Tongue (tissue), 2 donors: ENCODE results near the gene RERE. TPM values are rescaled to one million over a fixed set of nuclear protein-coding genes. Genes with fewer than 3 reads are reported as not detected.

Experiments
- DNase-seq: peaks from one replicate; pipeline ENCODE4 v3.0.0-alpha.2; 2015
- total RNA-seq: library from RNA; depleted of rRNA; stranded (reverse); fragments of >200 nt; gene quantifications from one replicate; pipeline ENCODE4 v1.2.3, GENCODE V29; 2014

RERE gene
- total RNA-seq, 1 donor from 2014 or later = 76.5 TPM

DNA sequence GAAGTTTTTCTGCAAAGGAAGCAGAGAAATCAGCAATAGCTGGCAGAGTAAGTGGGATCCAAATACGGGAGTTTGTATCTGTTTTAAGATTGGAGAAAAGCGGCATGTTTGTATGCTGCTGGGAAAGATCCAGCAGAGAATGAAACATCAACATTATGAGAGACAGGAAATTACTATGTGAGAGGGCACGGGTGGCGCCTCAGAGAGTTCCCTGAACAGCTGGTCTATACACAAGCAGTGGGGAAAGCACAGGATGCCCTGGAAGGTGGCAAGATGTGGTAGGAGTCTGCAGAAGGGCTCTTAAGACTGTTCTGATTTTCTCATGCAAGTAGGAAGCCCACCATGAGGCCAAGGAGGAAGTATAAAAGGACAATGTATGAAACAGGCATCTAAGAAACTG, 130.4 kb downstream of the RERE start:
- DNase-seq = peak; percentile 60

- no peak for DNase-seq
Measured at GRCh38 chr1:8685463-8685862, 132.0 kb downstream of the RERE start.

DNA sequence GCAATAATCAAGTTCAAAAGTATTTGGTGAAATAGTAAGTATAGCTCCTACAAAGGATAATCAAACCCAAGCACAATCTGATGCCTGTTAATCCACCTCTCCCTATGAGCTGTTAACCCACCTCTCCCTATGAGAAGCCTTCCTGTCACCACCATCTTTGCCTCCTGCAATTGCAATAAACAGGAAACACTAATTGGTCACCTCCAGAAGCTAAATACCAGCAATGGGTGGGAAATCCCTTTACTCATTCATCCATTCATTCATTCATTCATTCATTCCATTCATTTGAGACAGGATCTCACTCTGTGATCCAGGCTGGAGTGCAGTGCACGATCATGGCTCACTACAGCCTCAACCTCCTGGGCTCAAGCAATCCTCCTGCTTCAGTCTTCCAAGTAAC, 132.8 kb downstream of the RERE start:
- no peak for DNase-seq

GRCh38 chr1:8682573-8682972, 134.9 kb downstream of the RERE start:
- no peak for DNase-seq

GRCh38 chr1:8681911-8682310, 135.5 kb downstream of the RERE start:
- DNase-seq = no peak

GRCh38 chr1:8680664-8681650, 136.5 kb downstream of the RERE start:
- DNase-seq = no peak

GRCh38 chr1:8679929-8680663, 137.3 kb downstream of the RERE start:
- DNase-seq = no peak

DNA sequence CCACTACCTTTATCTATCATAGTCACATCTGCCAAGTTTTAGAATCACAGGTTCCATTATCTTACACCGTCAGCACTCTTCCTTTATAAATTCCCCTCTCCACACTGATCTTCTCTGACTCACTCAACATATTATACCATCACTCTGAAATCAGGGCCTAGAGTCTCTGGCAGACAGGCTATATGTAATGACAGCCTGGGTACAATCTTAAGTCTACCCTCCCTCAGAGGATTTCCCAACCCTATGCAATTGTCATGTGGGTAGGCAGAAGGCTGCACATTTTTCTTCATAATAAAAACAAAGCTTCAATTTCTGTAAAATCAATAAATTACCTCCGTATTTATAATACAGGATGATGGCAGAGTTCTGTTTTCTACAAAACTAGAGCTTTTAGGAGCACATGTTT, 138.0 kb downstream of the RERE start:
- DNase-seq = no peak

DNA sequence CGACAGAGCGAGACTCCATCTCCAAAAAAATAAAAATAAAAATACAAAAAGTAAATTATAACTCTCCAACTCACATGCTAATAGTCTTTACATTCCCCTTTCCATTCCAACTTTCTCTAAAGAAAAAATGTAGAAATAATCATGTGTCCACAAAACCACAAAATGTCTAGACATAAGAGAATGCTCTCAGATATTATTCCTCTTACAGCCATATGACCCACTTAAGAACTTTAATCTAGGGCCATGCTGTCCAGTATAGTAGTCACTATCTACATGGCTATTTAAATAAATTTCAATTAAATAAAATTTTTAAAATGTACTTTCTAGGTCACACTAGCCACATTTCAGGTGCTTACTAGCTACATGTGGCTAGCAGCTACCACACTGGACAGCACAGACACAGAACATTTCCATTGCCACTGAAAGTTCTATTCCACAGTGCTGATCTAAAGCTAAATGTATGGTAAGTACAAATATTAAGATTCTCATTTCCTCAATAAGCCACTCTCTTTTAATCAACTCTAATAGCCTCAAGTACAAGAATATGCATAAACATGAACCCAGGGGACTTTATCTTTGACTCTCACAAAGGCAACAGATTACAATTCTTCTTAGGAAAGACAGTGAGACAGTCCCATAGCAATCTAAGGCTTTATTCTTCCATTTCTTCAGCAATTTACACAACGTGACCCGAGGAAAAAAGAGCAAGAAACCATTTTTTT, 138.6 kb downstream of the RERE start:
- no peak for DNase-seq

DNA sequence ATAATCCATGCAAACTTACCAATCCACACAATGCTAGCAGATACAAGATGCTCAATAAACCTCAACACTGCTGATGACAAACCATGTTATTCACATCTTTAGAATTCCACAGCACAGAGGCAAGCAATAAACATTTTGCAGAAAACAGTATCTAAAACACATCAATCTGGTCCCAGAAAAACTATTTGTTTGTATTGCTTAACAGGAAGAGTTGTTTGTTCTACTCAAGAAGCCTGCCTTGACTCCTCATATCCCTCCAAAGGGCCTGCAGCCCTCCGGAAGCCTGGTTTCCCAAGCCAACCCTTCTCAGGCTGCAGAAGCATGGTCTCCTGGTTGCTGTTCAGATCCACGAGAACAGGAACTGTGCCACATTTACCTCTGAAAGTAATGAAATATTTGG, 139.7 kb downstream of the RERE start:
- DNase-seq = no peak

DNA sequence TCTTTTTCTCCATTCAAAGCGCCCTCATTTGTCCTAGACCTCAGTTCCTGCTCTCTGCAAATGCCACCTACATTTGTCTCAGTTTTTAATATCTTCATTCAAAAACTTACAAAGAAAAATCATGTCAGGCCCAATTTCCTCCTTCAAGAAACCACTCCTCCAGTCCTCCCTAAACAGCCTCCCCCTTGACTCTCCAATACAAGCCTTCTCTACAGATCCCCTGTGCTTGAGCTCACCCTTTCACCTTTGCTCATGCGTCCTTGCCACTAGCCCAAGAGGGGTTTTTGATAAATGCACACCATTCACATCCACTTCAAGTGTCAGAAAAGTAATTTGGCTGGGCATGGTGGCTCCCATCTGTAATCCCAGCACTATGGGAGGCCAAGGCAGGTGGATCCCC, 140.6 kb downstream of the RERE start:
- no peak for DNase-seq

GRCh38 chr1:8676072-8676471, 141.4 kb downstream of the RERE start:
- DNase-seq = no peak

GRCh38 chr1:8674912-8675311, 142.5 kb downstream of the RERE start:
- no peak for DNase-seq

GRCh38 chr1:8674481-8674880, 143.0 kb downstream of the RERE start:
- DNase-seq = no peak

DNA sequence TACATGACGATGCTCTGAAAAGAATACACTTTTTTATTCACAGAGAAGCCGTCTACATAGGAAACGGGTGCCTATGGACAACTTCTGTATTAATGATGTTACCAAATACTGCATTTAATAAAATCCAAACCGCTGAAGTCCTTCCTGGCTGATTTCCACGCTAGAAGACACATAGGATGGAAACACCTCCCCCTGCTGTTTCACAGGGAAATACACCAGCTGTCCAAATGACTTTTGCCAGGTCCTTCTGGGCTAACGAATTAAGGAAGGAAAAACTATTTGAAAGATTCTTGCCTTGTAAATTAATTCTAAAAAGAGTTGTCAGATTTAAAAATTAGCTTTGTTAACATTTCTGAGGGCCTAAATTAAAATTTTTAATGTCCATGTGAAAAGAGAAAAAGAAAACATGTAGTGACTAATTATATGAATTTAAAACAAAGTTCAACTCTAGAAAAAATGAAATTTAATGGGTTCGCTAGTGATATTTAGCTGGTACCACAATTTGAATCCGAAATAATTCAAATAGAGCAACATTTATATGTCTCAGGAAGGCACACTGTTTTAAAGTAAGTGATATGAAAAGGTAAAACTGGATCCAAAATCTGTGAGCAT, 146.0 kb downstream of the RERE start:
- DNase-seq = peak; percentile 80

GRCh38 chr1:8670371-8670818, 147.0 kb downstream of the RERE start:
- DNase-seq = no peak

DNA sequence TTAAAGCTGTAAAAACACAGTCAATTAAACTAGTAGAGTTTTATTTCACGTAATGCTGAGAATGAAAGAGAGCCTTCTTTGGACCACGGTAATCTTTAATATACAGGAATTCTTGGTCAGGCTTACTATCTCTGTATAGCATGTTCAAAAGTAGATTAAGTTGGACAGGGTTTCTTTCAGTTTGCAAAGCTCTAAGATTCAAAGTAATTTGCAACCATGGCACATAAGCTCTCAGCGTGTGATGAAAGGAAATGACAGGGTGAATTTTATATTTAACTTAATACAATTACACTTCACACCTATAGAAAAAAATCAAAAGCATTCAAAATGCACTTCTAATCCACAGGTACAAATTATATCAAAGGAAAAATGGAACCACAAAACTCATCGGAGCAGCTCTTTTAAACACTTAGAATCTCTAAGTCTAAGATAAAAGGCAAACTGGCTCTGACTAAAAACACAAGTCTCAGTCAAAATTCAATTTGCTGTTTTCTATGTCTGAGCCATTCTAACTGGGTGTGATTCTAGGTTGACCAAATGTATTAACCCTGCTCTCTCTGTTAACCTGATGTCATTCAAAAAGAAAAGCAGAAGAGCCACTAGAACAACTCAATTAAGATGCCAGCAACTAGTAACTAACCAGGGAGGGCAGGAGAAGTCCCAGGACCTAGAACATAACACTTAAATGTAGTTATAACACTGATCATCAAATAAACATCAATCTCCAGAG, 147.7 kb downstream of the RERE start:
- no peak for DNase-seq

DNA sequence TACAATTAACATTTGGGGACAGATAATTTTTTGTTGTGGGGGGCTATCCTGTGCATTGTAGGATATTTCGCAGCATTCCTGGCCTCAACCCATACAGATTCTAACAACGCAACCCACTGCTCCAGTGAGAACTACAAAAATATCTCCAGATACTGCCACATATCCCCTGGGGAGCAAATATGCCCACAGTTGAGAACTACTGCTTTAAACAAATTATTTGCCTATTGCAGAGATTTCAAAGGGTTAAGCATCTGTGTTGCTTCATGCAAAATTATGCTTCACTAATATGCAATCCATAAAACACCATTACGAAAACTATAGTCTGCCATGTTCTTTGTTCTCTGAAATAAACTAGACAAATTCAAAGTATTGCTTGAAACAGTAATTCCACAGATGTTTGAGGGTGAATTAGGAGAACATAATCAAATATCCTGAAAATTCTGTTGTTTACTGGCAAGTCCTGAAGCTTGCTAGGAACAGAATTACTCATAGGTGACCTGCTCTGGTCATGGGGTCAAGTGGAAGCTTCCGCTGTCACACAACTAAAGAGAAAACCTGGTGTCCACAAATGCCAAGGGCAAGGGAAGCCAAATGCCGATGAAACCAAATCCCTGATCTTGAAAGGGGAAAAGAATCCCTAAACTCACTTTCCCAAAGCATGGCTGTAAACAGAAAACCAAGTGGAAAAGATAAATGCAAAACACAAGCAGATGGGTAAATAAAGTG, 149.4 kb downstream of the RERE start:
- DNase-seq = no peak

DNA sequence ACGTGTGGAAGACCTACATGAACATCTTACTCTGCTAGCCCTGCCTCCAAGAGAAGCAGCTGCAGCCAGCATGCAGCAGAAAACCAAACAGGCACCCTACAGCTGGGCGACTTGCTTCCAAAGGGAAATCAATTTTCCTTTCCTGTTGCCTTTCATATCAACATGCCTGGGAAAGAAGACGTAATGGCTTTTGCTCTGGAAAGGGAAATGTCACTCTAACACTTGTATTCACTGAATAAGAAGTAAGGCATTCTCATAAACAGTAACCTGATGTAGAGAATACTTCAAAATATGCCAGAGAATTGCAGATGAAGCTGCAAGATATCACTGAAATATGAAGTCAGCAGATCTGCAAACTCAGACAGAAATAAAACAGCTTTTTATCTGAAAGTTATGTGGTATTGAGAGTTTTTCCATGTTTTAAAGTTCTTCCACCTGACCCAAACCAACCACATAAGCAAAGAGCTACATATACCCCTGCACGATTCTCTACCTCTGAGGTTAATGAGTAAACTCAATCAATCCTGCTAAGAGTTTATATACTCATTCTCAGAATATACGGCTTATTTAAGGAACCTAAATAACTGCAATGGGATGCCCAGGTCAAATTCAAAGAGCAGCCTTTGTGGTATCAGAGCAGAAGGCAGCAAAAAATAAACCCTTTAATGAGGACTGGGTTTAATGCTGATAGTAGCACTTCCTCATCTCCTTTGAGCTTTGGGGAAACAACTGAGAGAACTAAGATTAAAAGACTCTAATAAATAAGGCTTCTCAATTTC, 150.9 kb downstream of the RERE start:
- no peak for DNase-seq

DNA sequence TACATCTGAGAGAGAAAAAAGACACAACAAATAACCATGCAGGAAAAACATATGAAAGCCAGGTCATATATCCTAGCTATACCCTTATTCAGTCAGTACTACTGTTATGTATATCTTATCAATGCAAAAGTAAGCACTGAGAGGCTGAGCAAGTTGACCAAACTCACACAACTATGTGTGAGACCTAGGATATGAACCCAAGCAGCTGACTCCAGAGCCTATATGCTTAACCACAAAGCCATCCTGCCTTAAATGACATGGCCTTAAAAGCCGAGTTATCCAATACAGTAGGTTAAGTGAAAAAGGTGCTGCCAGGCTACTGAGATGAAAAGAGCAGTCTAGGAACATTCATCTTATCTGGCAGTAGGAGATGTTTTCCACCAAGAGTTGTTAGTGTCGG, 151.6 kb downstream of the RERE start:
- DNase-seq = no peak
